Neutrophil (primary cell): ENCODE data around the gene METTL15.

ENCODE experiments used
- H3K27ac ChIP-seq: fragments of 200-600 bp; sonication (generic); 2 replicates; pipeline ENCODE4 v1.5.1; 2016; ENCODE audit warnings: mild to moderate bottlenecking, moderate library complexity
- H3K27me3 ChIP-seq: fragments of 200-600 bp; sonication (generic); 2 replicates; pipeline ENCODE4 v1.6.0; 2016; ENCODE audit warnings: mild to moderate bottlenecking
- H3K36me3 ChIP-seq: fragments of 200-600 bp; sonication (generic); 2 replicates; pipeline ENCODE4 v1.5.1; 2017
- H3K4me1 ChIP-seq, 2 experiments: fragments of 200-600 bp in 1 of 2; sonication (generic) in 1 of 2; 1 replicate in 1 of 2; 2 replicates in 1 of 2; pipeline versions ENCODE4 v1.5.1 to v1.6.1; 2013 to 2016; ENCODE audit warnings: low read depth in 1 of 2, low read length in 1 of 2, mild to moderate bottlenecking in 1 of 2, moderate library complexity in 1 of 2; ENCODE audit not compliant: control insufficient read depth in 1 of 2, insufficient read depth in 1 of 2
- H3K4me3 ChIP-seq, 2 experiments: fragments of 200-600 bp in 1 of 2; sonication (generic) in 1 of 2; 1 replicate in 1 of 2; 2 replicates in 1 of 2; pipeline ENCODE4 v1.5.1; 2013 to 2016; ENCODE audit warnings: low read depth in 1 of 2, low read length in 1 of 2, mild to moderate bottlenecking in 1 of 2, moderate library complexity in 1 of 2
- H3K9me3 ChIP-seq: fragments of 200-600 bp; sonication (generic); 2 replicates; pipeline ENCODE4 v1.5.1; 2016
- CTCF ChIP-seq: fragments of 200-600 bp; sonication (generic); IDR thresholded peaks from 2 replicates; pipeline ENCODE4 v1.5.1; 2016; ENCODE audit warnings: antibody characterized with exemption

The METTL15 gene

GRCh38 chr11:28337701-28338100 is 229.5 kb downstream of the METTL15 start:
- no peak for TF ChIP-seq CTCF
- H3K4me1 ChIP-seq: no peaks in the 10 kb centered on the region
- no peak overlapping the region for H3K4me3 ChIP-seq
- H3K36me3 ChIP-seq: no peaks in the 10 kb centered on the region
- no peaks in the 10 kb centered on the region for H3K27me3 ChIP-seq
- H3K27ac ChIP-seq: no peak overlapping the region
- no peaks in the 10 kb centered on the region for H3K9me3 ChIP-seq

GRCh38 chr11:28338371-28338770 is 230.2 kb downstream of the METTL15 start:
- H3K27me3 ChIP-seq: no peaks in the 10 kb centered on the region
- no peaks in the 10 kb centered on the region for H3K9me3 ChIP-seq
- H3K4me1 ChIP-seq: no peaks in the 10 kb centered on the region
- H3K36me3 ChIP-seq: no peaks in the 10 kb centered on the region
- TF ChIP-seq CTCF: no peak
- no peak overlapping the region for H3K27ac ChIP-seq
- no peak overlapping the region for H3K4me3 ChIP-seq

GRCh38 chr11:28339488-28339887 is 231.3 kb downstream of the METTL15 start:
- no peak for TF ChIP-seq CTCF
- Histone ChIP-seq H3K4me3 (no peak overlapping the region), H3K27ac (no peak overlapping the region), H3K4me1 (no peaks in the 10 kb centered on the region), H3K27me3 (no peaks in the 10 kb centered on the region), H3K36me3 (no peaks in the 10 kb centered on the region), H3K9me3 (no peaks in the 10 kb centered on the region)

GRCh38 chr11:28342716-28343115 is 234.5 kb downstream of the METTL15 start:
- no peaks in the 10 kb centered on the region for H3K27me3 ChIP-seq
- H3K27ac ChIP-seq: no peak overlapping the region
- no peaks in the 10 kb centered on the region for H3K4me1 ChIP-seq
- no peak overlapping the region for H3K4me3 ChIP-seq
- H3K9me3 ChIP-seq: no peaks in the 10 kb centered on the region
- H3K36me3 ChIP-seq: no peaks in the 10 kb centered on the region
- TF ChIP-seq CTCF: no peak

- Histone ChIP-seq H3K4me1 (no peaks in the 10 kb centered on the region), H3K27me3 (no peaks in the 10 kb centered on the region), H3K27ac (no peak overlapping the region), H3K9me3 (no peaks in the 10 kb centered on the region), H3K4me3 (no peak overlapping the region), H3K36me3 (no peaks in the 10 kb centered on the region)
- no peak for TF ChIP-seq CTCF
Measured at GRCh38 chr11:28343304-28344233, 235.4 kb downstream of the METTL15 start.
